Dermis microvascular lymphatic vessel endothelial cell (primary cell): Measurements from ENCODE around the gene SRPX2. TPM values are rescaled to one million over a fixed set of nuclear protein-coding genes. Genes with fewer than 3 reads are reported as not detected.
A peak's percentile ranks its signal among the peaks of the same experiment; 100 is the strongest.
"Not testable (repeated sequence)": the region's sequence is repeated elsewhere in the genome, so short reads cannot be mapped to it uniquely, and the experiment has no call there.

Experiments used
- DNase-seq, 2 donors: peaks; one replicate each; pipeline versions ENCODE4 v3.0.0 to v3.0.0-alpha.2; 2010; ENCODE audit warnings: low read depth in 2 of 2
- total RNA-seq: library from RNA; depleted of rRNA; stranded (reverse); fragments of >200 nt; gene quantifications from 2 replicates; pipeline ENCODE4 v1.2.1, GENCODE V29; 2014

Gene SRPX2
- total RNA-seq, 1 donor from 2014 or later: 4.0 TPM

GRCh38 chrX:100696699-100697351 lies 52.8 kb downstream of the SRPX2 start:
- no peak for DNase-seq

- no peak for DNase-seq
Measured at GRCh38 chrX:100698551-100698950, 54.6 kb downstream of the SRPX2 start.

- DNase-seq: no peak
Measured at GRCh38 chrX:100700809-100701208, 56.8 kb downstream of the SRPX2 start.

- DNase-seq: no peak
Measured at GRCh38 chrX:100704581-100705203, 60.7 kb downstream of the SRPX2 start.

- peak in 1 of 2 donors; percentile 53 for DNase-seq
Measured at GRCh38 chrX:100710816-100711215, 66.8 kb downstream of the SRPX2 start.

GRCh38 chrX:100717363-100717762 lies 73.4 kb downstream of the SRPX2 start:
- DNase-seq: no peak

GRCh38 chrX:100719139-100719538 lies 75.1 kb downstream of the SRPX2 start:
- no peak for DNase-seq

GRCh38 chrX:100720301-100720700 lies 76.3 kb downstream of the SRPX2 start:
- no peak for DNase-seq

- no peak for DNase-seq
Measured at GRCh38 chrX:100721328-100721727, 77.3 kb downstream of the SRPX2 start.

GRCh38 chrX:100724006-100724405 lies 80.0 kb downstream of the SRPX2 start:
- DNase-seq: not testable (repeated sequence)

Other genes starting within 250 kb of the SRPX2 start
- 0.13 and 0.25 TPM in 2 replicates for gene PCDH19, start 233.9 kb upstream of the SRPX2 start, total RNA-seq
- not detected in 2 replicates for gene TNMD, start 59.3 kb upstream of the SRPX2 start, total RNA-seq
- 42.2 and 67.5 TPM in 2 replicates for gene TSPAN6, start 7.4 kb upstream of the SRPX2 start, total RNA-seq
- gene SYTL4, start 87.9 kb downstream of the SRPX2 start, total RNA-seq: 16.8 and 43.4 TPM in 2 replicates
- 13.2 and 14.9 TPM in 2 replicates for gene CSTF2, start 176.2 kb downstream of the SRPX2 start, total RNA-seq
- gene NOX1, start 230.2 kb downstream of the SRPX2 start, total RNA-seq: not detected in 2 replicates